HL-60/S4 (cell line): ENCODE measurements around the gene CSRNP2.

ENCODE experiments used
- in situ Hi-C: fragments of 300-500 bp; cut with MboI; formaldehyde crosslinking; loops from 2 replicates; pipeline ENCODE4 v1.14.3; 2022; ENCODE audit warnings: low sequenced_read_pairs

Gene CSRNP2, protein sequence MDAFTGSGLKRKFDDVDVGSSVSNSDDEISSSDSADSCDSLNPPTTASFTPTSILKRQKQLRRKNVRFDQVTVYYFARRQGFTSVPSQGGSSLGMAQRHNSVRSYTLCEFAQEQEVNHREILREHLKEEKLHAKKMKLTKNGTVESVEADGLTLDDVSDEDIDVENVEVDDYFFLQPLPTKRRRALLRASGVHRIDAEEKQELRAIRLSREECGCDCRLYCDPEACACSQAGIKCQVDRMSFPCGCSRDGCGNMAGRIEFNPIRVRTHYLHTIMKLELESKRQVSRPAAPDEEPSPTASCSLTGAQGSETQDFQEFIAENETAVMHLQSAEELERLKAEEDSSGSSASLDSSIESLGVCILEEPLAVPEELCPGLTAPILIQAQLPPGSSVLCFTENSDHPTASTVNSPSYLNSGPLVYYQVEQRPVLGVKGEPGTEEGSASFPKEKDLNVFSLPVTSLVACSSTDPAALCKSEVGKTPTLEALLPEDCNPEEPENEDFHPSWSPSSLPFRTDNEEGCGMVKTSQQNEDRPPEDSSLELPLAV

DNA sequence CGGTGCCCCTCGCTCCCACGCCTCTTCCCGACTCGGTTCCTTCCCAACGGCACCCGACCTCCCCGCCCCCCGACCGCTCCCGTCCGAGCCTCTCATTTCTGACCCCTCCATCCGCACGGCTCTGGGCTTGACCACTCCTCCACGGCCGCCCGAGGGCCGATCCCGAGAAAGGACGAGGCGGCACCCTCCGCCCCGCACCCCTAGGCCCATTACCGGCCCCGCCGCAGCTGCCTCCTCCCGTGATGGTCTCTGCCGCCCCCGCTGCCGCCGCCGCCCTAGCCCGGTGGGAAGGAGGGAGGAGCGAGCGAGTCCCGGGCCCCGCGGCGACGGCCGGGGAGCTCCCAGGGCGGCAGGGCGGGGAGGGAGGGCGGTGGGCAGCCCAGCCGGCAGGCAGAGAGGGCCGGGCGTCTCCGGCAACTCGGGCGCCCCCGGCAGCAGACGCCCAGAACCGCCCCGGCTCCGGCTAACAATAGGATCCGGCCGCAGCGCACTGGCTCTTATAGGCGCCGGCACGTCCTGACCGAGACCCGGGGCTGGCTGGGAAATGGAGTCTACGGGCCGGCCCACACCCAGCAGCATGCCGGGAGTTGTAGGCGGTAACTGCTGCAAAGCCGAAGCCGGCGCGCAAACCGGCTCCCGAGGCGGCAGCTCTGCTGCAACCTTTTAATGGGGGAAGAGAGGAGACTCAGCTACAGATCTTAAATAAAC is at the start of gene CSRNP2:
Gene CSRNP2, minus strand, starts transcription at position 471 of the 708 bp plus-strand sequence. CDS start 7,035 bp downstream, outside the sequence.
- in situ Hi-C loops = no loop called here

GRCh38 chr12:51132693-51133092 is 49.3 kb upstream of the CSRNP2 start:
- in situ Hi-C loops = no loop called here

GRCh38 chr12:51131745-51132521 is 48.5 kb upstream of the CSRNP2 start:
- in situ Hi-C loops = no loop called here

- in situ Hi-C loops = no loop called here
Measured at GRCh38 chr12:51128919-51129318, 45.5 kb upstream of the CSRNP2 start.

DNA sequence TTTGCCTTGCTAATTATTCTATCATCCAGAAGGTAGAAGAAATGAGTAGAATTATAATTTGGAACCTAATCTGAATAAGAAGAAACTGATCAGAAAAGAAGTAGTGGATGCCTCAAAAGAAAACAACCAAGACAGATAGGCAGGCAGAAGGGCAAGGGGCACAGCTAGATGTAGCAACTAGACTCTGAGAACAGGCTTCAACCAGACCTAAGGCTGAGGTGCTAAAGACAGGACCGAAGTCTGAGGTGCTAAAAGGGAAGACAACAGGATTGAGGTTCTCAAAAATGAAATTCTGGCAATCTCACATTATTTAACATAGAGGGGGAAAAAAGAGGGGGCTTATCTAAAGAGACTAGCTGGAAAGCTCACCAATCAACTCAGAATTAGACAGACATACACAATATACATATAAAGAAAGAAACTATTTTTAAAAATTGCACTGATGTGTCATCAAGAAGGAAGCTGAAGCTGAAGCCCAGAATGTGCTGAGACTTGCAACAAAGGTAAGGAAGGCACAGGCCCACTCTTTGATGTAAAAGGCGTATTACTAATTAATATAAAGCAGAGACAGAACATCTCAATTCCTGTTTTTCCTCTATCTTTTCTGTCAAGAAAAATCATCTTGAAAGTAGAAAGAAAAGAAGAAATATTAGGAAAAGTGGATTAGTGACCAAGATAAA is 43.8 kb upstream of the CSRNP2 start:
- in situ Hi-C loops = no loop called here

- in situ Hi-C loops = no loop called here
Measured at GRCh38 chr12:51126297-51126696, 42.9 kb upstream of the CSRNP2 start.

DNA sequence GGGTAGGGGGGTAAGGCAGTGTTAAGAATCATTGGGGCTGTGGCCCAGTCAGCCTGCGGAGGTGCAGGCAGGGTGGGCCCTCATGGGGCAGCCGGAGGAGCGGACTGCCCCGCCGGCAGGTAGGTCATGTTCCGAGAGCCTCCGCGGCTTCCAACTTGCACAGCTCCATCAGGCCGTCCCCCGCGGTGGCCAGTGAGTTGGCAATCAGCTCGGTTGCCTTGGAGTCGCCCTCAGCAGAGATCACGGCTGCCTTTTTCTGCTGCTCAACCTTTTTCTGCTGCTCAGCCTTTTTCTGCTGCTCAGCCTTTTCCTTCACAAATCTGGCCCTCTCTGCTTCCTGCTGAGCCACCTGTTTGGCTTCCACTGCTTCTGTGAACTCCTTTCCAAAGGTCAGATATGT is 41.1 kb upstream of the CSRNP2 start:
- in situ Hi-C loops = no loop called here

GRCh38 chr12:51122844-51123243 is 39.4 kb upstream of the CSRNP2 start:
- in situ Hi-C loops = no loop called here

- in situ Hi-C loops = no loop called here
Measured at GRCh38 chr12:51118706-51119105, 35.3 kb upstream of the CSRNP2 start.

- in situ Hi-C loops = no loop called here
Measured at GRCh38 chr12:51115533-51115932, 32.1 kb upstream of the CSRNP2 start.

DNA sequence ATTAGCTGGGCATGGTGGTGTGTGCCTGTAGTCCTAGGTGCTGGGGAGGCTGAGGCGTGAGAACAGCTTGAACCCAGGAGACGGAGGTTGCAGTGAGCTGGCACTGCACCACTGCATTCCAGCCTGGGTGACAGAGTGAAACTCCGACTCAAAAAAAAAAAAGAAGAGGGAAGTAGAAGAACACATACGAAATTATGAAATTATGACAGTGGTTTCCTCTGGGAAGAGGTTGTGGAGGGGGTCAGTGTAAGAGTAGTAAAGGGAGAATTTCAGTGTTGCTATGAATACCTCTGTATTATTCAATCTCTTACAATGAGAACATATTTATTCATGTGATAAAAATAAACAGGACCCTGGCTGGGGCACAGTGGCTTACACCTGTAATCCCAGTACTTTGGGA is 24.7 kb upstream of the CSRNP2 start:
- in situ Hi-C loops = no loop called here

GRCh38 chr12:51103977-51104376 is 20.6 kb upstream of the CSRNP2 start:
- in situ Hi-C loops = no loop called here

- in situ Hi-C loops = no loop called here
Measured at GRCh38 chr12:51098611-51099010, 15.2 kb upstream of the CSRNP2 start.

- in situ Hi-C loops = no loop called here
Measured at GRCh38 chr12:51090705-51091229, 7.4 kb upstream of the CSRNP2 start.

- in situ Hi-C loops = no loop called here
Measured at GRCh38 chr12:51087818-51088217, 4.4 kb upstream of the CSRNP2 start.

DNA sequence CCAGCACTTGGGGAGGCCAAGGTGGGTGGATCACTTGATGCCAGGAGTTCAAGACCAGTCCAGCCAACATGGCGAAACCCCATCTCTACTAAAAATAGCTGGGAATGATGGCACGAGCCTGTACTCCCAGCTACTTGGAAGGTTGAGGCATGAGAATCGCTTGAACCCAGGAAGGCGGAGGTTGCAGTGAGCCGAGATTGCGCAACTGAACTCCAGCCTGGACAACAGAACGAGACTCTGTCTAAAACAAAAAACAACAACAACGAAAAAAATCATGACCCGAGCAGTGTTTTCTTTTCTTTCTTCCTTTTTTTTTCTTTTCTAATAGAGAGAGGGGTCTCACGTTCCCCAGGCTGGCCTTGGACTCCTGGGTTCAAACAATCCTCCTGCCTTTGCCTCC is 3.5 kb upstream of the CSRNP2 start:
- in situ Hi-C loops = no loop called here

DNA sequence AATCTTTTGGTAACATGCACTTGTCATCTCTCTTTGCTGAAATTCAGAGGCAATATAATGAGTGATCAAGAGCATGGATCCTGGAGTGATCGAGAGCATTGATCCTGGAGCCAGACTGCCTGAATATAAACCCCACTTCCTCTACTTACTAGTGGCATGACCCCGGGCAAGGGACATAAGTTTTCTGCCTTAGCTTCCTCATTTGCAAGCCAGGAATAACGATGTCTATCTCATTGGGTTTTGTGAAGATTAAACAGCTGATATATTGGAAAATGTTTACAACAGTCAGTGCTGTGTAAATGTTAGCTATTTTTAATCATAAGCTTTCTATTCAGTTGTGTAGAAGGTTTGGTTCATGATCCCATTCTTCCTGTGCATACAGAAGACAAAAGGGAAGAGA is 2.4 kb upstream of the CSRNP2 start:
- in situ Hi-C loops = no loop called here

GRCh38 chr12:51082561-51083125 is 753 bp downstream of the CSRNP2 start:
- in situ Hi-C loops = no loop called here

- in situ Hi-C loops = no loop called here
Measured at GRCh38 chr12:51081421-51081820, 2.0 kb downstream of the CSRNP2 start.

DNA sequence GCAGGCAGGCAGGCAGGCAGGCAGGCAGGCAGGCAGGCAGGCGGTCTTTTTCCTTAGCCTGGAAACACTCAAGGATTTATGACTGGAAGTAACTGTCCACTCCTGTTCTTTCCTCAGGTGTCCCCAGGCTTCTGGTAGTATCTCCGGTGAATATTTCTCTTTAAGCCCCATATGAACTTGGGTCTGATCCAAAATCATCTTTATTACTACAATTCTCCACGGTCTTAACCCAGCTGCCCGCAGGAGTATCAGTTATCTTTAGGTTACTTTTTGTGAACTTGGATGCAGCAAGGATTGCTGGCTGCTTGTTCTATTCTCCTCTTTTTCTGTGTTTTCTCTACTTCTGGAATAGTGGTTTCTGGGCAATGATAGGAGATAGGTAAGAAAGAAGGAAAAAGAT is 3.3 kb downstream of the CSRNP2 start:
- in situ Hi-C loops = no loop called here
